ENCODE results near the gene SAMD4B. TPM values are rescaled to one million over a fixed set of nuclear protein-coding genes. Genes with fewer than 3 reads are reported as not detected.

Gene SAMD4B
- total RNA-seq, 1 donor from 2014 or later: 100 TPM

DNA sequence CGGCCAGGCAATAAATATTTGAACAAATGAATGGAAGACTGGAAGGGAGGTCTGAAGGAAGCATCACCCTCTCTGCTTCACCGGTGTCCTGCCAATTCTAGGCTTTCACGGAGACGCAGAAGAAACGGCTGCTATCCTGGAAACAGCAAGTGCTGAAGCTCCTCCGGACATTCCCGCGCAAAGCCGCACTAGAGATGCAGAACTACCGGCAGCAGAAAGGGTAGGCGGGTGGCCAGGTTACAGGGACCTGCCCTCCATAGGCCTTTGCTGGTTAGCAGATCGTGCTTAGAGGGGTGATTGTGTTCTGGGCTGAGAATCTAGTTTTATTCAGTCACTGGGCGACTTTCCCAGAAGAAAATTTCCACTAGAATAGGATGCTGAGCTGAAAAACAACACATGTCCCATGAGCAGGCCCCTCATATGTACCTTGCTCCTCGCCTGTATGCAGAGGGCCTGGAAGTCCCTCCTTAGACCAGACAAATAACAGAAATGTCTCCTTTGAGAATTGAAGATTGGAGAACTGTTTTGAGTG lies 37.7 kb downstream of the SAMD4B start:
- no peak for DNase-seq (ENCODE audit: extremely low spot score, unreplicated experiment)
- TF ChIP-seq, protein P1, sequence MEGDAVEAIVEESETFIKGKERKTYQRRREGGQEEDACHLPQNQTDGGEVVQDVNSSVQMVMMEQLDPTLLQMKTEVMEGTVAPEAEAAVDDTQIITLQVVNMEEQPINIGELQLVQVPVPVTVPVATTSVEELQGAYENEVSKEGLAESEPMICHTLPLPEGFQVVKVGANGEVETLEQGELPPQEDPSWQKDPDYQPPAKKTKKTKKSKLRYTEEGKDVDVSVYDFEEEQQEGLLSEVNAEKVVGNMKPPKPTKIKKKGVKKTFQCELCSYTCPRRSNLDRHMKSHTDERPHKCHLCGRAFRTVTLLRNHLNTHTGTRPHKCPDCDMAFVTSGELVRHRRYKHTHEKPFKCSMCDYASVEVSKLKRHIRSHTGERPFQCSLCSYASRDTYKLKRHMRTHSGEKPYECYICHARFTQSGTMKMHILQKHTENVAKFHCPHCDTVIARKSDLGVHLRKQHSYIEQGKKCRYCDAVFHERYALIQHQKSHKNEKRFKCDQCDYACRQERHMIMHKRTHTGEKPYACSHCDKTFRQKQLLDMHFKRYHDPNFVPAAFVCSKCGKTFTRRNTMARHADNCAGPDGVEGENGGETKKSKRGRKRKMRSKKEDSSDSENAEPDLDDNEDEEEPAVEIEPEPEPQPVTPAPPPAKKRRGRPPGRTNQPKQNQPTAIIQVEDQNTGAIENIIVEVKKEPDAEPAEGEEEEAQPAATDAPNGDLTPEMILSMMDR (IDR thresholded peaks at IDR 0.05): no peak
- Mint-ChIP-seq H3K27me3 (ENCODE audit: unreplicated experiment) (no peaks in the 10 kb centered on the region), H3K4me1 (ENCODE audit: unreplicated experiment) (no peaks in the 10 kb centered on the region), H3K9me3 (ENCODE audit: unreplicated experiment) (no peaks in the 10 kb centered on the region), H3K27ac (ENCODE audit: unreplicated experiment) (no peak overlapping the region), H3K36me3 (ENCODE audit: unreplicated experiment) (peaks cover 48% of the 10 kb centered on the region), H3K4me3 (ENCODE audit: unreplicated experiment) (no peak overlapping the region)

DNA sequence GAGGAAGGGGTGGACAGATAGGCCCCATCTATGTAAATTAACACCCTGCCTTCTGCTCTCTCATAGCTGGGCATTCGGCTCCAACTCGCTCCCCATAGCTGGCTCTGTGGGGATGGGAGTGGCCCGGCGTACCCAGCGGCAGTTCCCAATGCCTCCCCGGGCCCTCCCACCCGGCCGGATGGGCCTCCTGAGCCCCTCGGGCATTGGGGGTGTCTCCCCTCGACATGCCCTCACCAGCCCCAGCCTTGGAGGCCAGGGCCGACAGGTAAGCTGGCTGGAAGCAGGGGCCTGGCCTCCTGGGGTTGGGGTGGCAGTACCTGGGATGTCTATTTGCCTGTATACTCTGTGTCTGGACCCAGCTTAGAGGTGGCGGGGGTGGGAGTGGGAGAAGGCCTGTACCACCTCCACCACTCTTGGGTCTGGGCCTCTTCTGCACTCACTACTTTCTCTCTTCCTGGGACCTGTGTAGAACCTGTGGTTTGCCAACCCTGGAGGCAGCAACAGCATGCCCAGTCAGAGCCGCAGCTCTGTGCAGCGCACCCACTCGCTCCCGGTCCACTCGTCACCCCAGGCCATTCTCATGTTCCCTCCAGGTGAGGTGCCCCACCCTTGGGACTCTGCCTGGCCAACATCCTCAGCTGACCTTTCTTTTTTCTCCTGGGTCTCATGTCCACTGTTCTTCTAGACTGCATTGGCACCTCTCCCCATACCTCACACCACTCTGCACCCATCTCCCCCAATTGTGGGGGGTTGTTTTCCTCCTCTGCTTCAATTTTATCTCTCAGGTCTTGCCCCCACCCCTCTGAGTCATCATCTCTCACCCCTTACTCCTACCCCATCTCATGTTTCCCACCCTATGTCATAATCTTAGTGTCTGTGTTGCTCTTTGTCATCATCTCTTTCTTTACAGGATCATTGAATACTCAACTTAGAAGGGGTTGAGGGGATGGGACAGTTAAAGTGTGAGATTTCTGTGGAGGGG lies 38.6 kb downstream of the SAMD4B start:
- no peaks in the 10 kb centered on the region for H3K27me3 Mint-ChIP-seq (ENCODE audit: unreplicated experiment)
- H3K9me3 Mint-ChIP-seq (ENCODE audit: unreplicated experiment): no peaks in the 10 kb centered on the region
- no peak for DNase-seq (ENCODE audit: extremely low spot score, unreplicated experiment)
- TF ChIP-seq, protein P1 (IDR thresholded peaks at IDR 0.05): no peak
- H3K4me3 Mint-ChIP-seq (ENCODE audit: unreplicated experiment): no peak overlapping the region
- H3K36me3 Mint-ChIP-seq (ENCODE audit: unreplicated experiment): peaks cover 44% of the 10 kb centered on the region
- H3K27ac Mint-ChIP-seq (ENCODE audit: unreplicated experiment): no peak overlapping the region
- no peaks in the 10 kb centered on the region for H3K4me1 Mint-ChIP-seq (ENCODE audit: unreplicated experiment)

DNA sequence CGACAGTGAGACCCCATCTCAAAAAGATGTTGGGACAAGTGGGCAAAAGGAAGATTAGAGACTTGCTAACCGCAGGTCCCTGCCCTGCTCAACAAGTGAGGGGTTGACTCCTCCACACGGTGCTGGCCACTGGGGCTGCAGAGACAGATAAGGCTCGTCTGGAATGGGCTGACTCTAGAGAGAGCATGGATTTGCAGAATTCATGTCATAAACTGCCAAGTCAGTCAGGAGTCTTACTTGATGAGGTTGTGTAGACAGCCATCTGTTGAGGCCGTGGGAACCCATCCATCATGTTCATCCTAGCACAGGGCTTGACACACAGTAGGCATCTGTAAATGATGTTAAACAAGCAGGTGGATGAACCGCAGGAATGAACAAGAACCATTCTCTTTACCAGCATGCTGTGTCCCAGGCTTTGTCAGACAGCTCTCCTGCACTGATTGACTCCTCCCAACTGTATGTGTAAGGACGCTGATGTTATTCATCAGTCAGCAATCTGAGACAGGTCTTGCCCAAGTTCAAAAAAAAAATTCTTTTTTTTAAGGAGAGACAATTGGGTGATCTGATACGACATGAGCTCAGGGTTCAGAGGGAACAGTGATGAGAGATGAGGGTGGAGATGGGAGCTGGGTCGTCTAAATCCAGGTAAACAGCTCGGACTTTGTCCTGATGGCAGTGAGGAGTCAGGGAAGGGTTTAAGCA lies 39.8 kb downstream of the SAMD4B start:
- peaks cover 46% of the 10 kb centered on the region for H3K36me3 Mint-ChIP-seq (ENCODE audit: unreplicated experiment)

DNA sequence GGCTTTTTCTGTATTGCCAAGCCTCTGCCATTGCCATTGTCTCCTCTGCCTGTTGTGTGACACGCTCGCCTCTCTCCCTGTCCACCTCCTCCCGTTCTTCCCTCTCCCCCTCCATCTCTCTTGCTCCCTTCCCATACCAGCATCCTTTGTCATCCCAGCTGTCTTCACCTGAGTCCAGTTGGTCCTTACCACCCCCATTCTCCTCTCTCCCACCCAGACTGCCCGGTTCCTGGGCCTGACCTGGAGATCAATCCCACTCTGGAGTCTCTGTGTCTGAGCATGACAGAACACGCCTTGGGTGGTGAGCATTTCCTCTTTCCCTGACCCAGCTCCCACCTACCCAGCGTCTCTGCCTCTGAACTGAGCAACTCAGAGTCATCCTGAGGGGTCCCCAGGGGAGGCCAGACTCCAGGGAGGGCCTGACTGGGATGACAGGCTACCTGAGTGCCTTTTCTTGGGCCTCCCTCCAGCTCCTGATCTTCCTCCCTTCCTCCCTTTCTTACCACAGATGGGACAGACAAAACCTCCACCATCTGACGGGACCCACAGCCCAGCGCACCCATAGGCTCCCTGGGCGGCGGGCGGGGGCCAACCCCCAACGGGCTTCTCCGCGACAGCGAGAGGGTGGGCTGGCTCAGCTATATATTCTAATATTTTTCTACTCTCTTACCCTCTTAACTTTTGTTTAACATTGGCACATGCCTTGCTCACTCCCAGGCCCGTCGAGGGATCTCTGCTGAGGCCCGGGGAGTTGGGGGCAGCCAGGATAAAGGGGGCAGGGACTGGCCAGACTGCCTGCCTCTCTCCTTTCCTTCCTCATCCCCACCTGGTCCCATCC lies 41.0 kb downstream of the SAMD4B start:
- peaks cover 42% of the 10 kb centered on the region for H3K36me3 Mint-ChIP-seq (ENCODE audit: unreplicated experiment)
- no peaks in the 10 kb centered on the region for H3K27me3 Mint-ChIP-seq (ENCODE audit: unreplicated experiment)
- H3K27ac Mint-ChIP-seq (ENCODE audit: unreplicated experiment): peak overlapping the region; percentile 53
- H3K9me3 Mint-ChIP-seq (ENCODE audit: unreplicated experiment): no peaks in the 10 kb centered on the region
- DNase-seq (ENCODE audit: extremely low spot score, unreplicated experiment): no peak
- H3K4me3 Mint-ChIP-seq (ENCODE audit: unreplicated experiment): no peak overlapping the region
- no peaks in the 10 kb centered on the region for H3K4me1 Mint-ChIP-seq (ENCODE audit: unreplicated experiment)
- TF ChIP-seq, protein P1 (IDR thresholded peaks at IDR 0.05): no peak

More for the DNA sequence above, 39.8 kb downstream of the SAMD4B start:
- TF ChIP-seq, protein P1 (IDR thresholded peaks at IDR 0.05): no peak
- Mint-ChIP-seq H3K27ac (ENCODE audit: unreplicated experiment) (no peak overlapping the region), H3K4me3 (ENCODE audit: unreplicated experiment) (no peak overlapping the region), H3K27me3 (ENCODE audit: unreplicated experiment) (no peaks in the 10 kb centered on the region), H3K9me3 (ENCODE audit: unreplicated experiment) (no peaks in the 10 kb centered on the region), H3K4me1 (ENCODE audit: unreplicated experiment) (no peaks in the 10 kb centered on the region)
- no peak for DNase-seq (ENCODE audit: extremely low spot score, unreplicated experiment)

All from osteocyte (in vitro differentiated cells).